HG02884 (cell line): ENCODE data around the gene EML1.
A peak's percentile ranks its signal among the peaks of the same experiment; 100 is the strongest.

Experiments
- ATAC-seq: cut with Tn5 transposase; IDR thresholded peaks from one replicate; pipeline ENCODE4 v1.9.1; 2021; ENCODE audit warnings: mild to moderate bottlenecking, moderate library complexity; ENCODE audit not compliant: unreplicated experiment

EML1 gene

DNA sequence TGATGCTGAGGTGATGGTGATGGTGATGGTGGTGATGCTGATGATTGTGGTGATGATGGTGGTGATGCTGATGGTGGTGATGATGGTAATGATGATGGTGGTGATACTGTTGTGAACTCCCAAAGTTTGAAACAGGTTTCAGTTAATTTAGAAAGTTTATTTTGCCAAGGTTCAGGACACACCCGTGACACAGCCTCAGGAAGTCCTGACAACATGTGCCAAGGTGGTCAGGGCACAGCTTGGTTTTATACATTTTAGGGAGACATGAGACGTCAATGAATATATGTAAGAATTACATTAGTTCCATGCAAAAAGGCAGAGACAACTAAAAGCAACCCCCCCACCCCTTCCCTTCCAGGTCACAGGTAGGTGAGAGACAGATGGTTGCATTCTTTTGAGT lies 159.2 kb downstream of the EML1 start:
- no peak for ATAC-seq

DNA sequence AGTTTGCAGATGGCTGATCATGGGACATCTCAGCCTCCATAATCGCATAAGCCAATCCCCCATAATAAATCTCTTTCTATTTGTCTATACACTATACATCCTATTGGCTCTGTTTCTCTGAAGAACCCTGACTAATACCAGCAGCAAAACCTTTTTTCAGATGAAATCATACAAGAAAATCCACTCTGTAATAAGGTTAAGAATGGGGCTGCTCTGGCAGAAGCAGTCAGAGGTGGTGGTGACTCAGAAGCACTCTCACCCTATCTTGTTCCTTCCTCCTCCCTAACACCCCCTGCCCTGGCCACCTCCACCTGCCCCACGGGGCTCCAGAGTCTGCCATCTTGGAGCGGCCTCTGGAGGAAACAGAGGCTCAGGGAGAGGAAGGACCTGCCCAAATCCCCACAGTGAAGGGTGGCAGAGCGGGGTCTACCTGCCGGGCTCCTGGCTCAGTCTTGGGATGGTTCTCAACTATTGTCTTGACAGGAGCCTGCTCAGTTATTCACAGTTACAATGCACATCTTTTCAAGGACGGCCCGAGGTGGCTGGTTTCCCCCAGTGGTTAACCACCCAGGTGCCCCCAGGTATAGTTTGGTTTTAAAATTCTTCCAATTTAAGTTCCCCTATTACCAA lies 162.7 kb downstream of the EML1 start:
- no peak for ATAC-seq

DNA sequence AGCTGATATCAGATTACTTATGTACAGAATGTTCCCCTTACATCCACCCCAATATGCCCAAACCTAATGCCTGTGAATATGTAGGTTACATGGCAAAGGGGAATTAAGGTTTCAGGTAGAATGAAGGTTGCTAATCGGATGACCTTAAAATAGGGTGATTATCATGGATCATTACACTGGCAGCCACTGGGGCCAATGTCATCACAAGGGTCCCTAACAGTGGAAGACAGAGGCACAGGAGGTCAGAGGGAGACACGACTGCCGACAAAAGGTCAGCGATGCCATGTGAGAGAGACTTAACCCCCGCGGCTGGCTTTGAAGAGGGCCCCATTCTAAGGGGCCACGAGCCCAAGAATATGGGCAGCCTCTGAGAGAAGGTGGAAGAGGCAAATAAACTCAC lies 165.2 kb downstream of the EML1 start:
- no peak for ATAC-seq

DNA sequence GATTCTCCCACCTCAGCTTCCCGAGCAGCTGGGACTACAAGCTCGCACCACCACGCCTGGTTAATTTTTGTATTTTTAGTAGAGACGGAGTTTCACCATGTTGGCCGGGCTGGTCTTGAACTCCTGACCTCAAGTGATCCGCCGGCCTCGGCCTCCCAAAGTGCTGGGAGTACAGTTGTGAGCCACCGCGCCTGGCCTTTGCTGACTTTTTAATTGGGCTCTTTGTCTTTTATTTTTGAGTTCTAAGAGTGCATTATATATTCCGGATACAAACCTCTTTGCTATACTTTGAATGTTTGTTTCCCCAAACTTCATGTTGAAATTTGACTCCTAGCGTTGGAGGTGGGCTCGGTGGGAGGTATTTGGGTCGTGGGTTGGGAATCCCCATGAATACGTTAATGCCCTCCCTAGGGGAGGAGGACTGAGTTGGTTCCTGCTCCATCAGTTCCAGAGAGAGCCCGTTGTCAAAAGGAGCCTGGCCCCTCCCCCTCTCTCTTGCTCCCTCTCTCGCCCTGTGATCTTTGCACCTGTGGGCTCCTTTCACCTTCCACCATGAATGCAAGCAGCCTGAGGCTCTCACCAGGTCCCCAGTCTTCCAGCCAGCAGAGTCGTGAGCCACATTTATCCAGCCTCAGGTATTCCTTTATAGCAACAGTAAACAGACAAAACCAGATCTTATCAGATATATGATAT lies 168.8 kb downstream of the EML1 start:
- no peak for ATAC-seq

DNA sequence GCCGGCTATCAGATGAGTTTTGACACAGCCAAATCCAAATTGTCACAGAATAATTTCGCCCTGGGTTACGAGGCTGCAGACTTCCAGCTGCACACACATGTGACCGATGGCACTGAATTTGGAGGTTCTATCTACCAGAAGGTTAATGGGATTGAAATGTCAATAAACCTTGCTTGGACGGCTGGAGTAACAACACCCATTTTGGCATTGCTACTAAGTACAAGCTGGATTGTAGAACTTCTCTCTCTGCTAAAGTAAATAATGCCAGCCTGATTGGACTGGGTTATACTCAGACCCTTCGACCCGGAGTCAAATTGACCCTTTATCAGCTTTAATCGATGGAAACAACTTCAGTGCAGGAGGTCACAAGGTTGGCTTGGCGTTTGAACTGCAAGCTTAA lies 171.8 kb downstream of the EML1 start:
- no peak for ATAC-seq

DNA sequence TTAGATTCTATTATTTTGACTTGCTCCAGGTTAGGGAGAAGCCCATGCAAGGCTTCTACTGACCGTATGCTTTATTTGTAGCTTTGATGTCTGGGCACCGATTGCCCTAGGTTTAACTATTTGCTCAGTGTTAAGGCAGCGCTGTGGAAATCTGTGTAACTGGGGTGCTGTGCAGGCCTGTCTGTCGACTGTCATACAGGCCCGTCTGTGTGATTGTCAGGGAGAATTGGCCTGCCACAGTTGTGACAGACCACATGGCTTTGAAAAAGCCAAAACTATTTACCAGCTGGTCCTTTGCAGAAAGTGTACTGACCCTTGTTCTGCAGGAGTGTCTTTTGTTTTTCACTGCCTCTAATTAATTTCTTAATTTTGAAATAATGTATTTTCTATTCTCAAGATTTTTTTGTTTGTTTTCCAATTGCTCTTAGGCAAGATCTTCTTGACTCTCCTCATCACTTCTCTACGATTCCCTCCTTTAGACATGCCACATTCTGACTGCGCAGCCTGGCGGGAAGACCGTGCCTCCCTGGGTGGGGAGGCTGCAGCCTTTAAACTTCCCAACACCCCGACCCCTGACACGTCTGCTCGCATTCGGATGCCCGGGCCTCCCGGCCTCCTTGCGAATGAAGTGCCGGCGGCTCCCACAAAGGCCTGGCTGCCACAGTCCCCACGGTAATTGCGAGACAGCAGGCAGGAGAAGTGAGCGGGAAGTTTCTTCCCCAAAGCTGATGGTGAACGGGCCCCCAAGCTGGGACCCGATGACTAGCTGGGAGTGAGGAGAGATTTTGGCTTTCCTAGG lies 173.0 kb downstream of the EML1 start:
- no peak for ATAC-seq

DNA sequence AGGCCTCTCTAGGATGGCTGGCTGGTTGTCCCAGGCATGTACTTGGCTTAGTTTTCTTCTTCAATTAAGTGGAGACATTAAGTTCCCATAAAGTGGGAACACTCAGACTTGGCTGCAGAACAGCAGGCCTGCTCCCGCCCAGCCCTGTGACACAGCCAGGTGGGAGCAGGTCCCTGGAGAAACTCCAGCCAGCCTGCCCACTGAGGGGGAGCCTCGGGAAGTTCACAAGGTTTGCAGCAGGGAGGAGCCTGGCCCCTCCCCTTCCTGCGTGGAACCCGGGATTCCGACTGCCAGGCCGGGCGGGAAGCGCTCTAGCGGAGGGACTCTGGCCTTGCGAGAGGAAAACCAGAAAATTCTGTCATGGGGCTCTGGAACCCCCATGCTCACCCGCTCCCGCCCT lies 173.7 kb downstream of the EML1 start:
- ATAC-seq, result no peak

DNA sequence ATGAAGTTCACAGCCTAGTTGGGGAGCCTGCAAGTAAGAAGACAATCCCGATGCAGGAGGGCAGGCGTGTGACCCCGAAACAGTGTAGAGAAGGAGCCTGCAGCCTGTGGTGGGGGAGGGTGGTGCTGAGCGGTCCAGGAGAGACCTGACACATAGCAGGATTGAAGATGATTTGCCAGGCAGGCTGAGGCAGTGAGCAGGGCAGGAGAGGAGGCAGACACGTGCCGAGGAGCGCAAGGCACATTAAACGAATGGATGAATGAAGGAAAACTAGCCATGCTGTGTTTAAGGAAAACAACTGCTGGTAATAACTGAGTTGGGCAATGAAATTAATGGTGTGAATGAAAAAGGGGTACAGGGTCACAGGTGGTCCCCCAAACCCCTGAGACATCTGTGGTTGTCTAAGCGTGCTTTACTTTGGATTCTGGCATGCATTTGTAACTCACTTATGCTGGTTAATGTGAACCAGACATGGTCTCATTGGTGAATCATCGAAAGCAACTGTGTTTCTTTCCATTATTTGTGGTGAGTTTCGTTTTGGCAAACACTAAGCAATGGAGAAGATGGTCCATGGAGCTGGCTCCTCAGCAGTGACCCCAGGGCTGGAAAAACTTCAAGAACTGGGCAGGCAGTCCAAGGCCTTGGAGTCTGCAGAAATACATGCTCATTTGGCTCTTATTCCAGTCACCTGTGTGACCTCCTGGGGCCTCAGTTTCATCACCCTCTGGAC lies 175.1 kb downstream of the EML1 start:
- ATAC-seq, result no peak

DNA sequence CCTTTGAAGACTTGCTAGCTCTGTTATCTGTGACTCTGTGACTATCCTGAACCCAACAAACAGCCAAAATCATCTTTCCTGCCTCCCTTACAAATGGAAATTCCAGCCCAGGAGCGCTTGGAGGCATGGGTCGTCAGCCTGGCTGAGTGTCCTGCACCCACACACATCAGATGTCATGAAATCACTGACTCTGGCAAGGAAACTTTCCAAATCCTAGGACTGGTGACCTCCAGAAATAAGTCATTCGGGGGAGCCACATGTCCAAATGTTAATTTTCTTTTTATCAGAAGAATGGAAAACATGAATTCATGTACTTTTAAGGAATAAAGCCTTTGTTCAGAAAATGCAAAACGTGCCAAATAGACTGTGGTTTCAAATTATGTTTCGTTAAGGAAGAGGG lies 175.7 kb downstream of the EML1 start:
- ATAC-seq, result no peak

DNA sequence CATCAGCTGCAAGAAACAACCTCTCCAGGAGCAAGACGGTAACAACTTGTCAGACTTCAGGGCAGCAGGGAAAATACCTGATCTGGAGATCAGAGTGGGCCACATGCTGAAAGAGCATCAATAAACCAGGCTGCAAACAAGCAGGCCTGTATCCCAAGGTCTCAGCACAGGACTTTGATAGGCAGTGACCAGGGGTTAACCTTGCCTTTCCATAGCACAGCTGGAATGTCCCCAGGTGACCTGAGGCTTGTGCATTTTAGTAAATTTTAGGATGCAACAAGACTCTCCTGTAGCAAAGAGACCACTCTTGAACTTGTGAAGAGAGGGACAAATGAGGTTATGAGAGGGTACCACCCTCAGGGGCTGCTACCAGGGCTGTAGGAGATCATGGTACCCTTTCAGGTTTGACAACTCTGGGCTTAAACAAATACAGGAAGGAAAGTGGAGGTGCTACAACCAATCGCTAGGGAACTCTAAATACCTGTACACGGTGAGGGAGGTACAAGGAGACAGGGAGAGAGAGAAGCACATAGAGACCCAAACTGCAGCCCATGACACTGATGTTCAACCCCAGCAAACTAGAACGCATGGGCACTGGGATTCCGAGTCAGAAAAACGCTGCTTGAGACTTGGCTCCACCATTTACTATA lies 176.6 kb downstream of the EML1 start:
- ATAC-seq, result no peak

DNA sequence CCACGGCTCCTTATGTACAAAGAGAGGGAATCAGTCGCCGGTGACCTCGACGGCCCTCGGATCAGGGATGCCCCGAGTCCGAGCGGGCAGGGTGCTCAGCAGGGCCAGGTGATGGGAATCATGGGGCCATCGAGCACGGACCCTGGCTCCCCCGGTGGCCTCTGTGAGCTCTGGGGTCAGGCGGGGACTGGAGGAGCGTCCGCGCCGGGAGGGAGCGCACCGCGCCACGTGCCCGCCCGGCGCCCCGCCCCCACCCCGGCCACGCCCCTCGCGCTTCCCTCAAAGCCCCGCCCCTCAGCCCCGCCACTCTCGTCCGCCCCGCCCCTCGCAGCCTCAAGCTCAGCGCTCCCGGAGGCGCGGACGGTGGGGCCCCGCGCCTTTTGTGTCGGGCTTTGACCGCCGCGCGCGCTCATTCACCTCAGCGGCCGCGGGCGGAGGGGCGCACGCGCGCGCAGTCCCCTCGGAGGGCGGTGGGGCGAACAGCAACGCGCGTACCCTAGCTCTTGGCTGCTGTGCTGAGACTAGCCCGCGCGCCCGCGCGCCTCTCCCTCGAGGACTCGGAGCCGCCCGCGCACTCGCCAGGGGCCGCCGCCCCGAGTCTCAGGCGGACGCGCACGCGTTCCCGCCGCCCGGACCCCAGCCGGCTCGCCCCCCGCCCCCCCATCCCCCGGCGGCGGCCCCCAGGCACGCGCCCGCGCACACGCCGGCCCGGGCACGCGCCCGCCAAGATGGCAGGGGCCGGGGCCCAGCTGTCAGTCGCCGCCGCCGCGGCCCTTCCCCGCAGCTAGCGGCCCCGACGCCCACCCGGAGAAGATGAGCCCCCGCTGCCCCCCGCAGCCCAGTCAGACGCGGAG lies 178.1 kb downstream of the EML1 start:
- ATAC-seq, result peak; percentile 71

DNA sequence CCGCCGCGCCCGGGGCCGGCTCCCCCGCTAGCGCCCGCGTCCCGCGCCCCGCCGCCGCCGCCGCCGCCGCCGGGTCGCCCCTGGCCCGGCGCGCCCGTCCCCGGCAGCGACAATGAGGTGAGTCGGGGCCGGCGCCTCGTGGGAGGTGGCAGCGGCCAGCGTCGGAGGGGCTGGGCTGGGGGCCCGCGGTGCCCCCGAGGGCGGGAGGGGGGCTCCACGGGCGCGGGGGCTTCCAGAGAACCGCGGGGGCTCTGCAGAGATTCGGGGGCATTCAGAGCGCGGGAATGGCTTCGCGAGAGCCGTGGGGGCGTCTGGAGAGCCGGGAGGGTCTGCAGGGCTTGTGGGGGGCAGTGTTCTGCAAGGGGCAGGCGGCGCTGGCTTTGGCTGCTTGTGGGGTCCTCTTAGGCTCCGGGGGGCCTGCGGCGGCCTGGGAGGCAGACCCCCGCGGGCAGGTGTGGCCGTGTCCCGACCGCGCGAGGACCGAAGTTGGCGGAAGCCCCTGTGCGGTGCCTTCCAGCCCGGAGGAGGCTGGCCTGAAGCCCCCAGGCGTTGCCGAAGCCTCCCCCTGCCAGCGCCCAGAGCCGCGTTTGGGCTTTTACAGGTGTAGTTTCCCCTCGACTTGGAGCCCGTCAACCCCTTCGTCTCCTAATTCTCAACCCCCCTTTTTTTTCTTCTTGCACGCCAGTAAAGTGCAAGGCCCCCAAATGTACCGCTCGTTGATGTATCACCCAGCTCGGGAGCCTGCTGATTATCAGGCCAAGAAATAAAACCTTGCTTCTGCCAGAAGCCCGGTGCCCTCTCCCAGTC lies 178.9 kb downstream of the EML1 start:
- ATAC-seq, result peak; percentile 16

DNA sequence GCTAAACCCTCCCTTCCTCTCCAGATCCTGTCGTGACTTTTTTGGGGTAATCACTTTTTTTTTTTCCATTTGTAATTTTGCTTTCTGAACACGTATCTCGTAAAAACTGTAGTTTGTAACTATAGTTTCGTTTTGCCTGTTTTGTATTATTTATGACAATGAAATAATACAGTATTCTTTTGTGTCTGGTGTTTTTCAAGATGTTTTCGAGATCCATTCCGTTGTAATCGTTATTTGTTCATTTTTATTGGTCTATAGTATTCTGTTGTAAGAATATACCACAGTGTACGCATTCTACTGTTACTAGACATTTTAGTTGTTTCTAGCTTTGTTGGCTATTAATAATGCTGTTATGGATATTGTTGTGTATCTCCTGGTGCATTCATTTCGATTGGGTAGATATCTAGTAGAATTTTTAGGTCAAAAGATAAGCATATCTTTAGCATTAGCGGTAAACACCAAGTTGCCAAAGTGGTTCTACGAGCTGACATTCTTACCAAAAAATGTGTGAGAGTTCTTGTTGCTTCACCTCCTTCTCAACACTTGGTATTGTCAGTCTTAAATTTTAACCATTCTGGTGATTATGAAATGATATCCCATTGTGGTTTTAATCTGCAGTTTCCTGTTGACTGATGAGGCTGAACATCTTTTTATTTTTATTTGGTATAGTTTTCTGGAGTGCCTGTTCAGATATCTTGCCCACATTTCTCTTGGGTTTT lies 179.7 kb downstream of the EML1 start:
- no peak for ATAC-seq

DNA sequence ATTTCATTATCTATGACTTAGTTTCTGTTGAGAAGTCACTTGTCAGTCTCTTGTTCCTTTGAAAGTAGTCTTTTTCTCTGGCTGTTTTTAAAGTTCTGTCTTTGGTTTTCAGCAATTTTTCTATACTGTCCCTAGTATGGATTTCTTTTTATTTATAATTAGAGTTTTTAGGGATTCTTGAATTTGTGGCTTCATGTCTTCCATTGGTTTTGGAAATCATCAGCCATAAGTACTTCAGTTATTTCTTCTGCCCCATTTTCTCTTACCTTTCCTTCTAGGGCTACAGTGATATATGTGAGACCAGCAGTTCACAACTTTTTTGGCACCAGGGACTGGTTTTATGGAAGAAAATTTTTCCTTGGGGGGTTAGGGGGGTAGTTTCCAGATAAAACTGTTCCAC lies 182.0 kb downstream of the EML1 start:
- no peak for ATAC-seq

DNA sequence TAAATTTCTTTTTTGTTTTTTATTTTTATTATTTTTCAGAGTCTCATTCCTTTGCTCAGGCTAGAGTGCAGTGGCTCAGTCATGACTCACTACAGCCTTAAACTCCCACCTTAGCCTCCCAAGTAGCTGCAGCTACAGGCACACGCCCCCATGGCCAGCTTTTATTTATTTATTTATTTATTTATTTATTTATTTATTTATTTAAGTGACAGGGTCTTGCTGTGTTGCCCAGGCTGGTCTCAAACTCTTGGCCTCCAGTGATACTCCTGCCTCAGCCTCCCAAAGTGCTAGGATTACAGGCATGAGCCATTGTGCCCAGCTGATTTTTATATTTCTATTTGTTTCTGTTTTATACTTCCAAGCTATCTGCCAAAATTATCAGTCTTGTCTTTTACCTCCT lies 182.8 kb downstream of the EML1 start:
- ATAC-seq, result no peak

DNA sequence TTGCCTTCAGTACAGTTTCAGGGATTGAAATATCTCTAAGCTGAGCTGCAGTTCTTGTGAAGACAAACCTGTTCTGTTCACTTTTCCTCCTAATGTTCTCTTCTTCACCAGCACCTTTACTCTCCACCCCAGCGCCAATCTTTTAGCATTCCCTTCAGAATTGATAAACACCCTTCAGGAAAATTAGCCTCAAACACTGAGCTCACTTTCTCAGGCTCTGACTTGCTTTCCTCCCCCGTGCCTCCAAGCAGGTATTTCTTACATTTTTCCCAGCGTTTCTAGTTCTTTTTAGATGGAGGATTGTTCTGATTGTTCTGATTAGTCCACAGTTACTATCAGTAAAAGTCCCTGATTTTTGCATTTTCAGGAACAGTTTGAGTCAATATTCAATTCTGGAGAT lies 183.5 kb downstream of the EML1 start:
- no peak for ATAC-seq

DNA sequence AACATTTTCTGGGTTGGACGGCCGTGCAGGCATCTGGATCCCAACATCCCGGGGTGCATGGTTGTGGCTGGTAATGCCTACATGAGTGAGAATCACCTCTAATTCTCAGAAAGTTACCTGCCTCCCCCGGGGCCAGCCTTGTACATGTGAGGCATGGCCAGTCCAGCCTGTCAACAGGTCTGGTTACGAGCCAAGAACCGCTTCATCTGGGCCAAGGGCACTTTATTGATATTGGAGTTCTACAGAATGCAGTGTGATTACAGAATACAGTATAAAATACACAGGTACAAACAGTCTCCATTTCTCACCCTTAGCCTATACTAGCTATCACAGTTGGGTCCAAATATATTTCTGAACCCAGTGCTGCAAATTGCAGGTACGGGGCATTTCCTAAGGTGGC lies 187.1 kb downstream of the EML1 start:
- ATAC-seq, result no peak

DNA sequence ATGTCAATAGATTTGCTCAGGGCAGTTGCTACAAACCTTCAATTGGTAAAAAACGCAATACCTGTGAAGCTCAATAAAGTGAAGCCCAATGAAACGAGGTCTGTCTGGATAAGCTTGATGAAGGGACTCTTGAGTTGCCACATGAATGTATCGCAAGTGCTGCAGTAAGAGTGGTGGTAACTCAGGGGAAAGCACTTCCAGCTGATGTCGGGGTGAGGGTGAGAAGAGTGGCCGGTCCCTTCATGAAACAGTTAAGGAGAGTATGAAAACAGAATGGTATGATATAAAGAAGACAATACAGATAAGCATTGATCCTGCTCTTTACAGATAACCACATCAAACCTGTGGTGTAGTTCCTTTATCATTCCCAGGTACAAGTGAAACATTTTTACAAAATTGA lies 188.6 kb downstream of the EML1 start:
- no peak for ATAC-seq
